Panc1 (cell line): ENCODE data around the gene SARNP. TPM values are rescaled to one million over a fixed set of nuclear protein-coding genes. Genes with fewer than 3 reads are reported as not detected.

Experiments
- total RNA-seq: library from RNA; stranded (reverse); gene quantifications from one replicate; pipeline ENCODE4 v1.2.1, GENCODE V29; 2021; ENCODE audit not compliant: unreplicated experiment

SARNP gene
- total RNA-seq, 1 experiment from 2014 or later, result 69.3 TPM

Other genes with a start within 250 kb of the SARNP start
- gene OR2AP1, start 245.3 kb downstream of the SARNP start, total RNA-seq, result not detected
- gene OR10P1, start 180.8 kb downstream of the SARNP start, total RNA-seq, result not detected
- gene ITGA7, start 109.8 kb downstream of the SARNP start, total RNA-seq, result 2.5 TPM
- gene BLOC1S1, start 101.7 kb downstream of the SARNP start, total RNA-seq, result 87.3 TPM
- gene RDH5, start 97.3 kb downstream of the SARNP start, total RNA-seq, result 2.8 TPM
- gene CD63, start 88.7 kb downstream of the SARNP start, total RNA-seq, result 879 TPM
- 11.8 TPM for gene GDF11, start 74.6 kb downstream of the SARNP start, total RNA-seq
- 59.6 TPM for gene ORMDL2, start 317 bp upstream of the SARNP start, total RNA-seq
- 51.9 TPM for gene DNAJC14, start 11.9 kb upstream of the SARNP start, total RNA-seq
- gene MMP19, start 25.2 kb upstream of the SARNP start, total RNA-seq, result 0.05 TPM
- 32.2 TPM for gene PYM1, start 110.2 kb upstream of the SARNP start, total RNA-seq
- 7.6 TPM for gene DGKA, start 113.4 kb upstream of the SARNP start, total RNA-seq
- gene PMEL, start 148.3 kb upstream of the SARNP start, total RNA-seq, result 1.2 TPM
- 72.9 TPM for gene CDK2, start 149.1 kb upstream of the SARNP start, total RNA-seq
- gene RAB5B, start 156.4 kb upstream of the SARNP start, total RNA-seq, result 102 TPM
- 20.7 TPM for gene SUOX, start 179.6 kb upstream of the SARNP start, total RNA-seq
- gene IKZF4, start 203.3 kb upstream of the SARNP start, total RNA-seq, result 6.9 TPM
- gene RPS26, start 224.2 kb upstream of the SARNP start, total RNA-seq, result 46.4 TPM